RCC 7860 (cell line): ENCODE results near the gene DHX58.
"Not testable (repeated sequence)": the region's sequence is repeated elsewhere in the genome, so short reads cannot be mapped to it uniquely, and the experiment has no call there.

Experiments
- DNase-seq: peaks from one replicate; pipeline ENCODE4 v3.0.0-alpha.2; 2015; ENCODE audit warnings: low spot score
- FAIRE-seq: peaks from 2 replicates; lab custom pipeline; 2012; peaks lifted over from hg19 to GRCh38; lab: Jason Lieb, UNC

DHX58 gene

GRCh38 chr17:42112552-42113176 lies at the start of gene DHX58:
DHX58 (minus strand) TSS chr17:42112714; CDS start chr17:42111892, 822 bp downstream.
- no peak for FAIRE-seq

GRCh38 chr17:42160531-42160910 lies 48.0 kb upstream of the DHX58 start:
- DNase-seq (no peak), FAIRE-seq (no peak)

More at GRCh38 chr17:42112552-42113176, at the start of gene DHX58:
- DNase-seq = peak; percentile 68

- DNase-seq (no peak), FAIRE-seq (no peak)
Measured at GRCh38 chr17:42159796-42160530, 47.4 kb upstream of the DHX58 start.

GRCh38 chr17:42155614-42156045 lies 43.1 kb upstream of the DHX58 start:
- no peak for FAIRE-seq
- no peak for DNase-seq

- FAIRE-seq = no peak
- peak; percentile 5 for DNase-seq
Measured at GRCh38 chr17:42153919-42154742, 41.6 kb upstream of the DHX58 start.

- FAIRE-seq = no peak
- no peak for DNase-seq
Measured at GRCh38 chr17:42146911-42147607, 34.5 kb upstream of the DHX58 start.

- not testable (repeated sequence) for DNase-seq, FAIRE-seq
Measured at GRCh38 chr17:42143138-42143537, 30.6 kb upstream of the DHX58 start.

GRCh38 chr17:42142371-42142896 lies 29.9 kb upstream of the DHX58 start:
- no peak for FAIRE-seq
- no peak for DNase-seq

- FAIRE-seq (no peak), DNase-seq (no peak)
Measured at GRCh38 chr17:42141382-42141781, 28.9 kb upstream of the DHX58 start.

GRCh38 chr17:42140690-42141089 lies 28.2 kb upstream of the DHX58 start:
- FAIRE-seq = not testable (repeated sequence)

GRCh38 chr17:42138749-42139492 lies 26.4 kb upstream of the DHX58 start:
- FAIRE-seq = no peak
- no peak for DNase-seq

More at GRCh38 chr17:42140690-42141089, 28.2 kb upstream of the DHX58 start:
- DNase-seq = not testable (repeated sequence)

- FAIRE-seq (no peak), DNase-seq (no peak)
Measured at GRCh38 chr17:42136654-42137051, 24.1 kb upstream of the DHX58 start.

GRCh38 chr17:42135664-42136653 lies 23.4 kb upstream of the DHX58 start:
- peak; percentile 47 for DNase-seq
- FAIRE-seq = peak; percentile 48

GRCh38 chr17:42135151-42135550 lies 22.6 kb upstream of the DHX58 start:
- DNase-seq (no peak), FAIRE-seq (no peak)

GRCh38 chr17:42133461-42134041 lies 21.0 kb upstream of the DHX58 start:
- DNase-seq (peak; percentile 27), FAIRE-seq (no peak)

- peak; percentile 83 for DNase-seq
- peak; percentile 93 for FAIRE-seq
Measured at GRCh38 chr17:42132941-42133340, 20.4 kb upstream of the DHX58 start.

- DNase-seq (no peak), FAIRE-seq (no peak)
Measured at GRCh38 chr17:42131981-42132432, 19.5 kb upstream of the DHX58 start.

GRCh38 chr17:42131232-42131631 lies 18.7 kb upstream of the DHX58 start:
- FAIRE-seq (no peak), DNase-seq (no peak)
